Subcutaneous adipose tissue (tissue), 4 donors: ENCODE results near the gene LCA5L. TPM values are rescaled to one million over a fixed set of nuclear protein-coding genes. Genes with fewer than 3 reads are reported as not detected.

Experiments
- total RNA-seq, 4 donors: library from RNA; depleted of rRNA; stranded (reverse); fragments of >200 nt; gene quantifications; one replicate each; pipeline ENCODE4 v1.1.0, GENCODE V29; 2016
- TF ChIP-seq, protein P1 (sequence below): fragments of 450-650 bp; IDR thresholded peaks from one replicate; pipeline ENCODE4 v1.5.1; 2016; ENCODE audit warnings: low read depth, mild to moderate bottlenecking, control low read depth, antibody characterized with exemption, moderate library complexity

LCA5L gene
- total RNA-seq, 4 donors from 2014 or later: 0.33 to 2.1 (median 0.50) TPM

DNA sequence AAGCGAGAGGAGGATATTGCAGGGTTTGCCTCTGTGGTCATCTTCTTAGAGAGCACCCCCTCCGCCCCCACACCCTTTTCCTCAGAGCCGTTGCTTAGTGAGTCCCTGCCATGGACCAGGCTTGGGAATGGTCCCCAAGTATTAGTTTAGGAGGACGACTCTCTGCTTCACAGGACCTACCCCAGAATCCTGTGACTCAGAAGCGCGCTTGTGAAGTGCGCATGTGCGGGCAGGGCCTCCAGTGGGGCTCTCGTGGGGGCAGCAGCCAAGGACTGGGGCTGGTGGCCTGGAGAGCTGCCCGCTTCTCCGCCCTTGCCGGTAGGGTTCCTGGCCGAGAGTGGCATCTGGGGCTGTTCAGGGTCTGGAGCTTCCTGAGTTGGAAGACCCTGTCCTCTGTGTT lies 59.4 kb downstream of the LCA5L start:
- TF ChIP-seq, protein P1, sequence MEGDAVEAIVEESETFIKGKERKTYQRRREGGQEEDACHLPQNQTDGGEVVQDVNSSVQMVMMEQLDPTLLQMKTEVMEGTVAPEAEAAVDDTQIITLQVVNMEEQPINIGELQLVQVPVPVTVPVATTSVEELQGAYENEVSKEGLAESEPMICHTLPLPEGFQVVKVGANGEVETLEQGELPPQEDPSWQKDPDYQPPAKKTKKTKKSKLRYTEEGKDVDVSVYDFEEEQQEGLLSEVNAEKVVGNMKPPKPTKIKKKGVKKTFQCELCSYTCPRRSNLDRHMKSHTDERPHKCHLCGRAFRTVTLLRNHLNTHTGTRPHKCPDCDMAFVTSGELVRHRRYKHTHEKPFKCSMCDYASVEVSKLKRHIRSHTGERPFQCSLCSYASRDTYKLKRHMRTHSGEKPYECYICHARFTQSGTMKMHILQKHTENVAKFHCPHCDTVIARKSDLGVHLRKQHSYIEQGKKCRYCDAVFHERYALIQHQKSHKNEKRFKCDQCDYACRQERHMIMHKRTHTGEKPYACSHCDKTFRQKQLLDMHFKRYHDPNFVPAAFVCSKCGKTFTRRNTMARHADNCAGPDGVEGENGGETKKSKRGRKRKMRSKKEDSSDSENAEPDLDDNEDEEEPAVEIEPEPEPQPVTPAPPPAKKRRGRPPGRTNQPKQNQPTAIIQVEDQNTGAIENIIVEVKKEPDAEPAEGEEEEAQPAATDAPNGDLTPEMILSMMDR: no peak

DNA sequence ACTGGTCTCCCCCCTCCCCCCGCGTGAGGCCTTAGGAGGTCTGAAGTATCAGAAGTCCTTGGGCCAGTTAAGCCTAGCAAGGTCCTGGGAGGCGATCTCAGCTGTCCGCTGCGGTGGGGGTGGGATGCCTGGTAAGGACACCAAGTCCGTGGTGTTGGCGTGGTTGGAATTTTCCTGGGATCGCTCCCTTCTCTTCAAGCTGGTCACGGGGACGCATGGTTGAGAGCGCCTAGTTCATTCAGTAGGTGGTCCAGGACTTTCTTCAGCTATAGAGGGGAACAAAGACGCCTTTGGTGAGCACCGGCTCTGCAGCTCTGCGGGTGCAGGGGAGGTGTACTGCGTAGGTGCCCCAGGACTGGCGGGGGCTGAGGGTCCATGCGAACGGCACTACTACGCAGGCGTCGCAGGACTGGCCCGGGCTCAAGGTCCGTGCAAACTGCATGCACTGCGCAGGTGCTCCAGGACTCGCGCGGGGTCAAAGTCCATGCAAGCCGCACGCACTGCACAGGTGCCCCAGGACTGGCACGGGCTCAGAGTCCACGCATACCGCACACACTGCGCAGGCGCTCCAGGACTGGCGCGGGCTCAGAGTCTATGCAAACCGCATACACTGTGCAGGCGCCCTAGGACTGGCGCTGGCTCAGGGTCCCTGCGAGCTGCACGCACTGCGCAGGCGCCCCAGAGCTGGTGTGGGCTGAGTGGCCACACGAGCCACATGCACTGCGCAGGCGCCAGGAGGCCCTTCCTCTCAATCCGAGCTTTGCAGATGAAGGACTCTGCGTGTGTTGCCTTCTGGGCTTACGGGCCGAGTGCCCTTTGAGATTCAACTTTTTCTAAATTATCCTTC lies 60.1 kb downstream of the LCA5L start:
- TF ChIP-seq, protein P1: no peak

DNA sequence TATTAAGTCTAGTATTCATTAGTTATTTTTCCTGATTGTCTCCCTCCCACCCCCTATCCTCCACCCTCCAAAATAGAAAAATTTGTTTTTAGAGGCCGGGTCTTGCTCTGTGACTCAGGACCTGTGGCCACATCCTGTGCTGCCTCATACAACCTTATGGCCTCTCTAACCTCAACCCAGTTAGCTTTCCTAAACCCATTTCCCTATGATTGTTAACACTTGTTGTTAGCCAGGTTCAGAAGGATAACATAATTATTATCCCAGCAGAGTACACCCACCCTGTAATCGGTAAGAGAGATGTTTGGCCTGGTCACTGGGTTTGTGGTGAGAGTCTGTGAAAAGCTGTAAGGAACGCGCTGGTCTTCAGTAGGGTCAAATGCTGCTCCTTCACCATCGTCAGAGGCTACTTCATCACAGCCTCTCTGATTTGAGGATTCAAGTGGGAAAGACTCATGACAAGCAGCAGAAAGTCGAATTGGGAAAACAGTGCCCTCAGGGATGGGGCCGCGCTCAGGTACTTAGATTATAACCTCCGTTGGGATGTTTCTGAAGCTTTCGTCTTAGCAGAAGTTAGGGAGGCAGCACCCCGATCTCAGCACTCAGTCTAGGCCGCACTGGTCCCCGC lies 60.8 kb downstream of the LCA5L start:
- TF ChIP-seq, protein P1: no peak

DNA sequence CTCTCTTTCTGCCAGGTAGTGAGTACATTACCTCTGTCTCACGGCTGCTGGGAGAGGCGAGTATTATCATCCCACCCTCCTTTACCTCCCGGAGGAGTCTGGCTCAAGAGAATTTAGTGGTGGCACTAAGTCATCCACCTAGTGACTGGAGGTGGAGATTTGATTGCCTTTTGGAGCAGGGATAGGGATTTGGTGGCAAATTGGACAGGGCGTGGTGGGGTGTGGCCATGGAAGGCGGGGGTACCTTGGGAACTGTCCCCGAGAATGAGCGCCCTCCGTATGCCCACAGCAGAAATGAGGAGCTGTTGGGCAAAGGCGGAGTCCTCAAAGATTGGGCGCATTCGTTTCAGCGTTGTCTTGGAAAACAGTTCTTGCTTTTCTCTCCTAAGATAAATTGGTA lies 64.6 kb downstream of the LCA5L start:
- TF ChIP-seq, protein P1: no peak

DNA sequence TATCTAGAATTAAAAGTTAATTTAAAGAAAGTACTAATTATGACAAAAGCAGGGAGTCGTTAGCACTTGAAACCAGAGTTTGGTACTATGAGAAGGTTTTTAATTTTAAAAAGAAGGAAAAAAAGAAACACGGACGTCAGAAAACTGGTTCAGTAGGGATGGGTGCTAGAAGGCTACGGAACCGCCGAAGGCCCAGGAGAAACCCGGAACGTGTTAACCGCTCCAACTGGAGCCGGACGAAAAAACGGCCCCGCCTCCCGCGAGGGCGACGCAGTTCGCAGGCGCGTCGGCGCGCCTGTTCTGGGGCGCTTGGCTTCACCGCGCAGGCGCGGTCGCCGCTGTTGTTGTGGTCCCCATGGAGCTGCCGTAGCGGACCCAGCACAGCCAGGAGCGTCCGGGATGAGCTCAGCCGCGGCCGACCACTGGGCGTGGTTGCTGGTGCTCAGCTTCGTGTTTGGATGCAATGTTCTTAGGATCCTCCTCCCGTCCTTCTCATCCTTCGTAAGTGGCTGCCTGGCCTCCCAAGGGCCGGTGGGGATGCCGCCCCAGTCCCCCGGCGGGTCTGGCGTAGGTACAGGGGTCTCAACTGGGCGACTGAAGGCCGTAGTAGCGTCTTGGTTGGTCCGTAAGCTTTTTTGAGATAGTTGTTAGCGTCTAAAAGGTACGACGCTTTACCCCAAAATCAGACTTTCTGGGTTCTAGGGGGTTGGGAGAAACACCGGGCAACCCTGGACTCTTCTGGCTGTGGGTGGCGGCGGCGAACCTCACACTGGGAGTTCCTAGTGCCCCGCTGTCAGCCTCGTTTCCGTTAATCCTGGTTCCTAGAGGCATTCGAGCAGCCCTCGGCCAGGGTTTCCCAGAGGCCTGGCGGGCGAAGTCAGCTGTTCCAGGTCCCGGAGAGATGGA lies 65.3 kb downstream of the LCA5L start:
- TF ChIP-seq, protein P1: no peak

DNA sequence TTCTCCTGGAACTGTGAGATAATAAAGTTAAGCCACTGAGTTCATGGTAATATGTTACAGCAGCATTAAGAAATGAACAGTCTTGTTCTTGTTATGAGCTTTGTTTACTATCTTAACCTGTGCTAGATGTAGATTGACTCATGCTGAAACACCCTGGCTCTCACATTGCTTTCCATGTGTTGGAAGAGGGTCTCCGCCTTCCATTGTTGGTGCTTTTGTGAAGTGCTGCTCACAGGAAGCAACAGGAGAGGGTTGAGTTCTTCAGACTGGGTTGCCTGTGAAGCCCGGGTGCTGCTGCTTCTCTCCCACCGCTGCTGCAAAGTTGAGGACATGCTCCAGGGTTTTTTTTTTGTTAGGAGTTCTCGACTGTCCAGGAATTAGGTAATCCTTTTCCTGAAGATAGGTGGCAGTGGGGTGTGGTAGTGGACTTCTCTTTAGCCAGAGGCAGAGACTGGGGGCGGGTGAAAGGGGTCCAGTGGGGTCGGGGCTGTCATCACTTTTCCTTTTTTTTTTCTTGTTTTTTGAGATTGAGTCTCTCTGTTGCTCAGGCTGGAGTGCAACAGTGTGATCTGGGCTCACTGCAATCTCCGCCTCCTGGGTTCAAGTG lies 68.0 kb downstream of the LCA5L start:
- TF ChIP-seq, protein P1: no peak
